DOHH2 (cell line): Measurements from ENCODE around the gene TMED5.
"Not testable (repeated sequence)": the region's sequence is repeated elsewhere in the genome, so short reads cannot be mapped to it uniquely, and the experiment has no call there.

ENCODE experiments used
- H3F3A ChIP-seq: fragments of 200-600 bp; sonication (generic), shearing (Covaris generic); 2 replicates; pipeline ENCODE4 v1.6.0; 2016; ENCODE audit warnings: antibody characterized with exemption, mild to moderate bottlenecking; ENCODE audit not compliant: control insufficient read depth, insufficient read depth
- H3K27ac ChIP-seq: fragments of 200-600 bp; sonication (generic); 2 replicates; pipeline ENCODE4 v1.5.1; 2014; ENCODE audit warnings: low read depth, mild to moderate bottlenecking, low read length, moderate library complexity
- H3K27me3 ChIP-seq: fragments of 200-600 bp; sonication (generic); 2 replicates; pipeline ENCODE4 v1.6.1; 2014; ENCODE audit warnings: mild to moderate bottlenecking, low read length, mixed read lengths; ENCODE audit not compliant: control insufficient read depth
- H3K36me3 ChIP-seq: fragments of 200-600 bp; sonication (generic); 2 replicates; pipeline ENCODE4 v1.6.1; 2014; ENCODE audit warnings: mild to moderate bottlenecking, low read length, moderate library complexity, mixed read lengths; ENCODE audit not compliant: control insufficient read depth
- H3K4me1 ChIP-seq: fragments of 200-600 bp; sonication (generic); 2 replicates; pipeline ENCODE4 v1.6.1; 2014; ENCODE audit warnings: mild to moderate bottlenecking, low read length, mixed read lengths; ENCODE audit not compliant: control insufficient read depth
- H3K4me2 ChIP-seq: fragments of 200-600 bp; sonication (generic); 2 replicates; pipeline ENCODE4 v1.6.0; 2014; ENCODE audit warnings: mild to moderate bottlenecking, low read length, moderate library complexity
- H3K4me3 ChIP-seq: fragments of 200-600 bp; sonication (generic); 2 replicates; pipeline ENCODE4 v1.5.1; 2014; ENCODE audit warnings: mild to moderate bottlenecking, low read length, mixed read lengths
- H3K79me2 ChIP-seq: fragments of 200-600 bp; sonication (generic); 2 replicates; pipeline ENCODE4 v1.6.1; 2014; ENCODE audit warnings: mild to moderate bottlenecking, low read length, mixed read lengths; ENCODE audit not compliant: control insufficient read depth
- H3K9me2 ChIP-seq: fragments of 200-600 bp; sonication (generic); replicated peaks from 2 replicates; pipeline ENCODE4 v1.6.1; 2014; ENCODE audit warnings: mild to moderate bottlenecking, low read length, mixed read lengths; ENCODE audit not compliant: control insufficient read depth
- H3K9me3 ChIP-seq: fragments of 200-600 bp; sonication (generic); 2 replicates; pipeline ENCODE4 v1.6.1; 2014; ENCODE audit warnings: antibody characterized with exemption, low read length, mixed read lengths; ENCODE audit not compliant: control insufficient read depth, insufficient read depth
- H4K20me1 ChIP-seq: fragments of 200-600 bp; sonication (generic); 2 replicates; pipeline ENCODE4 v1.6.0; 2014; ENCODE audit warnings: low read depth, mild to moderate bottlenecking, antibody characterized with exemption, low read length, moderate library complexity; ENCODE audit not compliant: control insufficient read depth, insufficient read depth
- EZH2phosphoT487 ChIP-seq: fragments of 200-600 bp; sonication (generic); IDR thresholded peaks from 2 replicates; pipeline ENCODE4 v1.6.1; 2017; ENCODE audit warnings: borderline replicate concordance, mild to moderate bottlenecking, antibody characterized with exemption, low read length, moderate library complexity, mixed read lengths
- TF ChIP-seq, protein P1 (sequence below): fragments of 200-600 bp; sonication (generic); IDR thresholded peaks from one replicate; pipeline ENCODE4 v1.5.1; 2014; ENCODE audit warnings: antibody characterized with exemption, mild to moderate bottlenecking, low read depth, low read length; ENCODE audit not compliant: poor library complexity, severe bottlenecking

TMED5 gene

DNA sequence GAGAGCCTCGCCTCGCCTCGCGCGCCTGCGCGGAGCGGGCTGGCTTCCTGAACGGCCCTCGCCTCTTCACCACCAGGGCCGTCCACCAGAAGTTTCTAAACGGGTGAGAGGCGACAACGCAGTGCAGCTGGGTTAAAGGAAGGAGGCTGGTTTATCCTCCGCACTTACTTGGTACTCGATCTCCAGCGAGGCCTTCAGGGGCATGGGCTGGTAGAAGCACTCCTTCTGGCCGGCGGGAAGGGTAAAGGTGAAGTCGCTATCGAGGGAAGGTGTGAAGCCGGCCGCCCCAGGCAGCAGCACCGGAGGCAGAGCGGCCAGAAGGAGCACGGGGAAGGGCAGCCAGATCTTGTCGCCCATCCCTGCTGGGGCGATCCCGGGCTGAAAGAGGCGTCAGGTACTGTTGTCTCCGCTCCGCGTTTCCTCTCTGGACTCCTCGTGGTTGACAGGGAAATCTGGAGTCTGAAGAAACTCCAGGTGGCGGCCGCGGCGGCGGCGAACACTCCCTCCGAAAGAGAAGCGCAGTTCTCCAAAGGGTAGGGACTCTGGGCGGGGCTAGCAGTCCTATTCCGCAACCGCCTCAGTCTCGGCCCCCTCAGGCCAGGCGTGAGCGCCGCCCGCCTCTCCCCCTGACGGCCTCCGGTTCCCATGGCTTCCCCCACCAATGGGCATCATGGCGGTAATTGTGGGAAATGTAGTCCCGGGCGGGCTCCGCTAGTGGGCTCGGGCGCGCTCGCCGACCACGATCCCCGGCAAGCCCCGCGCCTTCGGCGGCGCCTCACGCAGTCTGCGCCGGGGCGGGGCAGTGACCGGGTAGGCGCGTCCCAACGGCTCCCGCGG is at the start of gene TMED5:
Gene TMED5, minus strand, starts transcription at position 528 of the 837 bp plus-strand sequence. Its CDS starts 171 bp downstream, at position 357.
- H3F3A ChIP-seq, result 0 out of 2 replicates have a peak, but pooled peaks cover 4% of the 10 kb centered on the region
- peaks cover 48% of the 10 kb centered on the region for H3K36me3 ChIP-seq
- peaks cover 91% of the 10 kb centered on the region for H3K79me2 ChIP-seq
- H3K27ac ChIP-seq, result peak within 1 kb of the TSS; percentile 87
- no peaks in the 10 kb centered on the region for H3K27me3 ChIP-seq
- peak within 1 kb of the TSS; percentile 100 for H3K4me3 ChIP-seq
- peaks cover 49% of the 10 kb centered on the region for H3K4me1 ChIP-seq
- no peaks in the 10 kb centered on the region for H3K9me2 ChIP-seq
- no peaks in the 10 kb centered on the region for H3K9me3 ChIP-seq
- peaks cover 15% of the 10 kb centered on the region for H4K20me1 ChIP-seq
- TF ChIP-seq, protein P1, sequence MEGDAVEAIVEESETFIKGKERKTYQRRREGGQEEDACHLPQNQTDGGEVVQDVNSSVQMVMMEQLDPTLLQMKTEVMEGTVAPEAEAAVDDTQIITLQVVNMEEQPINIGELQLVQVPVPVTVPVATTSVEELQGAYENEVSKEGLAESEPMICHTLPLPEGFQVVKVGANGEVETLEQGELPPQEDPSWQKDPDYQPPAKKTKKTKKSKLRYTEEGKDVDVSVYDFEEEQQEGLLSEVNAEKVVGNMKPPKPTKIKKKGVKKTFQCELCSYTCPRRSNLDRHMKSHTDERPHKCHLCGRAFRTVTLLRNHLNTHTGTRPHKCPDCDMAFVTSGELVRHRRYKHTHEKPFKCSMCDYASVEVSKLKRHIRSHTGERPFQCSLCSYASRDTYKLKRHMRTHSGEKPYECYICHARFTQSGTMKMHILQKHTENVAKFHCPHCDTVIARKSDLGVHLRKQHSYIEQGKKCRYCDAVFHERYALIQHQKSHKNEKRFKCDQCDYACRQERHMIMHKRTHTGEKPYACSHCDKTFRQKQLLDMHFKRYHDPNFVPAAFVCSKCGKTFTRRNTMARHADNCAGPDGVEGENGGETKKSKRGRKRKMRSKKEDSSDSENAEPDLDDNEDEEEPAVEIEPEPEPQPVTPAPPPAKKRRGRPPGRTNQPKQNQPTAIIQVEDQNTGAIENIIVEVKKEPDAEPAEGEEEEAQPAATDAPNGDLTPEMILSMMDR, result peak; percentile 29
- no peak for TF ChIP-seq EZH2phosphoT487
- peak within 1 kb of the TSS; percentile 99 for H3K4me2 ChIP-seq

DNA sequence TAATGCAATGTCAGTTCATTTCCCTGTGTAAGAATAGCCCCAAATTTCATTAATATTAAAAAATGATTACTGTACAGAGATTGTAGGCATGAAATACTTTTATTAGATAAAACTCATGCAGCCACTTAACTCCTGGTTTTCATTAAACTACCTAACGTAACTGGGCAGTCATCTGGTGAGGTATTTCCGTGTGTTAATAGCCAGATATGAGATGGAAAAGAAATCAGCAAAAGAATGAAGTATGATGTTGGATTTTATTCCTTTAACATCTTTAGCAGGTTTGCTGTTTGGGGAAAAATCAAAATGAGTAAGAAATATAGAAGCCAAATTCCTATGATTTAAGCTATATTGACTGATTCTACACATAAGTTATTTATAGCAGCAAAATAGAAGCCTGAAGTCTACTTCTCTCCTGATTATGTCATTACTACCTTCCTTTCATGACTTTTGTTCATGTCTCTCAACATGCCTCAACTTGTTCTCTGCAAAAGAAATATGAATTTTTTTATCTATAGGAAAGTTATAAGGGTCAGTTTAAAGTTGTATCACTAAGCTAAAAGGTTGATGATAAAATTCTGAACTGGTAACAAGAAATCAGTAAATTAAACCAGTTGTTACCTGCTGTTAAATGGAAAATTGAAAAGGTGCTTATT is 42.9 kb upstream of the TMED5 start:
- H3F3A ChIP-seq, result no peaks in the 10 kb centered on the region
- peaks cover 36% of the 10 kb centered on the region for H3K4me1 ChIP-seq
- peaks cover 81% of the 10 kb centered on the region for H3K36me3 ChIP-seq
- no peak overlapping the region for H3K4me3 ChIP-seq
- H3K9me3 ChIP-seq, result no peaks in the 10 kb centered on the region
- no peak overlapping the region for H3K27ac ChIP-seq
- H3K27me3 ChIP-seq, result no peaks in the 10 kb centered on the region
- H3K9me2 ChIP-seq, result no peaks in the 10 kb centered on the region
- H3K4me2 ChIP-seq, result no peak overlapping the region
- H3K79me2 ChIP-seq, result no peaks in the 10 kb centered on the region
- no peaks in the 10 kb centered on the region for H4K20me1 ChIP-seq
- TF ChIP-seq, protein P1, result no peak
- no peak for TF ChIP-seq EZH2phosphoT487

DNA sequence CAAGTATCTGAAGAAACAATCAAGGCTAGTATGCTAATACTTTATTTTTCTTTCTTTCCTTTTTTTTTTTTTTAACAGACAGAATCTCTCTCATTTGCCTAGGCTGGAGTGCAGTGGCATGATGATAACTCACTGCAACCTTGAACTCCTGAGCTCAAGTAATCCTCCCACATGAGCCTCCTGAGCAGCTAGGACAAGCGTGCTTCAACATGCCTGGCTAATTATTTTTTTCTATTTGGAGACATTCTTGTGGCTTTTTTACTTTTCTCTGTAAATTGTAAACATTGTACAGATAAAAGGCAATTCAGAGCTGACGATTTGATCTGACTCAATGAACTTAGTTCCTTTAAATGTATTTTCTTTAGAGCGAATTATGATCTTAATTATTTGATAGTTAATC is 41.7 kb upstream of the TMED5 start:
- peaks cover 85% of the 10 kb centered on the region for H3K36me3 ChIP-seq
- H3K9me2 ChIP-seq, result no peaks in the 10 kb centered on the region
- H3K4me1 ChIP-seq, result peaks cover 36% of the 10 kb centered on the region
- TF ChIP-seq, protein P1, result no peak
- TF ChIP-seq EZH2phosphoT487, result no peak
- no peak overlapping the region for H3K4me2 ChIP-seq
- H3K27ac ChIP-seq, result no peak overlapping the region
- no peaks in the 10 kb centered on the region for H3K27me3 ChIP-seq
- H3K9me3 ChIP-seq, result no peaks in the 10 kb centered on the region
- no peak overlapping the region for H3K4me3 ChIP-seq
- H3F3A ChIP-seq, result no peaks in the 10 kb centered on the region
- no peaks in the 10 kb centered on the region for H4K20me1 ChIP-seq
- H3K79me2 ChIP-seq, result no peaks in the 10 kb centered on the region

DNA sequence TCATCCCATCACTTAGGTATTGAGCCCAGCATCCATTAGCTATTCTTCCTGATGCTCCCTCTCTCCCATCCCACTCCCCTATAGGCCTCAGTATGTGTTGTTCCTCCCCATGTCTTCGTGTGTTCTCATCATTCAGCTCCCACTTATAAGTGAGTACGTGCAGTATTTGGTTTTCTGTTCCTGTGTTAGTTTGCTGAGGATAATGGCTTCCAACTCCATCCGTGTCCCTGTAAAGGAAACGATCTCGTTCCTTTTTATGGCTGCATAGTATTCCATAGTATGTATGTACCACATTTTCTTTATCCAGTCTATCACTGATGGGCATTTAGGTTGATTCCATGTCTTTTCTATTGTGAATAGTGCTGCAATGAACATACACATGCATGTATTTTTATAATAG is 40.5 kb upstream of the TMED5 start:
- not testable (repeated sequence) for H3K4me2 ChIP-seq, H4K20me1 ChIP-seq, H3K9me3 ChIP-seq, H3K27me3 ChIP-seq, H3K79me2 ChIP-seq, H3F3A ChIP-seq, H3K4me3 ChIP-seq, H3K9me2 ChIP-seq, H3K27ac ChIP-seq
- peaks cover 36% of the 10 kb centered on the region for H3K4me1 ChIP-seq
- H3K36me3 ChIP-seq, result peaks cover 90% of the 10 kb centered on the region
